Liver (tissue), 9 donors: ENCODE measurements around the gene DEFB113. TPM values are rescaled to one million over a fixed set of nuclear protein-coding genes. Genes with fewer than 3 reads are reported as not detected.

Experiments used
- DNase-seq: peaks from one replicate; pipeline ENCODE4 v3.0.0-alpha.2; 2017; ENCODE audit warnings: low spot score
- H3K27ac ChIP-seq, 2 donors: one replicate each; pipeline ENCODE4 v1.7.0; 2013; ENCODE audit warnings: inconsistent platforms in 2 of 2, low read length in 2 of 2, control low read depth in 1 of 2, low read depth in 1 of 2, mild to moderate bottlenecking in 1 of 2
- H3K27me3 ChIP-seq, 4 donors: one replicate each; pipeline versions ENCODE4 v1.6.1 to v1.7.0; 2013; ENCODE audit warnings: low read length in 3 of 4, inconsistent platforms in 1 of 4, mild to moderate bottlenecking in 1 of 4, moderate library complexity in 1 of 4; ENCODE audit not compliant: control insufficient read depth in 4 of 4, insufficient read depth in 4 of 4
- H3K36me3 ChIP-seq, 4 donors: one replicate each; pipeline versions ENCODE4 v1.6.1 to v1.7.0; 2013; ENCODE audit warnings: low read length in 3 of 4, mild to moderate bottlenecking in 3 of 4, low read depth in 1 of 4, moderate library complexity in 1 of 4; ENCODE audit not compliant: control insufficient read depth in 4 of 4, insufficient read depth in 3 of 4
- H3K4me1 ChIP-seq, 4 donors: one replicate each; pipeline versions ENCODE4 v1.6.1 to v1.7.0; 2013; ENCODE audit warnings: low read length in 3 of 4, mild to moderate bottlenecking in 3 of 4, moderate library complexity in 1 of 4; ENCODE audit not compliant: control insufficient read depth in 4 of 4, insufficient read depth in 4 of 4
- H3K4me3 ChIP-seq, 3 donors: one replicate each; pipeline versions ENCODE4 v1.6.1 to v1.7.0; 2013; ENCODE audit warnings: low read length in 3 of 3, control low read depth in 1 of 3, low read depth in 1 of 3, mild to moderate bottlenecking in 1 of 3
- H3K9ac ChIP-seq, 2 donors: one replicate each; pipeline ENCODE4 v1.7.0; 2013; ENCODE audit warnings: low read length in 2 of 2, mild to moderate bottlenecking in 2 of 2, moderate library complexity in 2 of 2, control low read depth in 1 of 2, low read depth in 1 of 2
- H3K9me3 ChIP-seq, 4 donors: one replicate each; pipeline versions ENCODE4 v1.6.1 to v1.7.0; 2013; ENCODE audit warnings: low read length in 3 of 4; ENCODE audit not compliant: control insufficient read depth in 4 of 4
- HNF4G ChIP-seq: IDR thresholded peaks from 2 replicates; pipeline ENCODE4 v1.6.1; 2016; ENCODE audit warnings: antibody characterized with exemption
- JUND ChIP-seq, 2 donors: IDR thresholded peaks; 2 replicates each; pipeline ENCODE4 v1.6.1; 2016; ENCODE audit warnings: antibody characterized with exemption in 2 of 2
- RAD21 ChIP-seq, 2 donors: IDR thresholded peaks; 2 replicates each; pipeline ENCODE4 v1.6.1; 2016; ENCODE audit warnings: antibody characterized with exemption in 2 of 2, mild to moderate bottlenecking in 2 of 2
- SP1 ChIP-seq: IDR thresholded peaks from 2 replicates; pipeline ENCODE4 v1.6.1; 2018; ENCODE audit warnings: antibody characterized with exemption, mild to moderate bottlenecking
- ZBTB33 ChIP-seq: IDR thresholded peaks from 2 replicates; pipeline ENCODE4 v1.6.1; 2016; ENCODE audit warnings: antibody characterized with exemption
- WGBS: extraction: QIAGEN DNeasy Blood & Tissue Kit; methylation state at CpG from one replicate; pipeline ENCODE4 v1.1.7; 2013; 5-methylcytosine and 5-hydroxymethylcytosine counted together
- polyA plus RNA-seq, 2 donors: library from polyadenylated mRNA; stranded (reverse) in 1 of 2; unstranded in 1 of 2; fragments of 200-250 nt in 1 of 2; fragments of >200 nt in 1 of 2; fragmentation: Nextera tagmentation in 1 of 2; extraction: Ambion mirVana in 1 of 2; gene quantifications; one replicate each; pipeline versions ENCODE4 v1.2.1 to v1.2.3, GENCODE V29; 2013 to 2015
- total RNA-seq, 2 donors: library from RNA; depleted of rRNA; stranded (reverse); fragments of >200 nt; gene quantifications; one replicate each; pipeline ENCODE4 v1.2.3, GENCODE V29; 2014
- donor health status: healthy.
- donor health status: healthy.
- donor health status: healthy.
- donor health status: healthy.
- donor health status: healthy.

The DEFB113 gene
- total and polyA plus RNA-seq, 4 donors: not detected

GRCh38 chr6:49918787-49919186 lies 50.6 kb downstream of the DEFB113 start:
- H3K27ac ChIP-seq: no peak overlapping the region

More at GRCh38 chr6:49918787-49919186, 50.6 kb downstream of the DEFB113 start:
- no peak for DNase-seq
- Histone ChIP-seq H3K4me3 (no peak overlapping the region), H3K4me1 (no peaks in the 10 kb centered on the region), H3K9ac (no peak overlapping the region), H3K9me3 (no peaks in the 10 kb centered on the region), H3K27me3 (no peaks in the 10 kb centered on the region), H3K36me3 (no peaks in the 10 kb centered on the region)
- TF ChIP-seq ZBTB33: no peak
- no peak for TF ChIP-seq SP1
- no peak for TF ChIP-seq RAD21 (IDR thresholded peaks at IDR 0.05)
- TF ChIP-seq HNF4G: no peak
- no peak for TF ChIP-seq JUND (IDR thresholded peaks at IDR 0.05)
- WGBS: 78% methylated on average over 2 of the region's 2 CpGs

Other genes with a start within 250 kb of the DEFB113 start
- gene CRISP3, start 225.2 kb downstream of the DEFB113 start, total RNA-seq: 1 to 10 TPM in 1 of 2 donors, under 1 TPM in 1; 0.08 to 1.1 TPM
- gene CRISP3, start 225.2 kb downstream of the DEFB113 start, polyA plus RNA-seq: under 1 TPM in 1 of 2 donors, not detected in 1; 0.33 TPM
- gene PGK2, start 182.3 kb downstream of the DEFB113 start, total RNA-seq: not detected
- not detected for gene PGK2, start 182.3 kb downstream of the DEFB113 start, polyA plus RNA-seq
- gene CRISP1, start 103.1 kb downstream of the DEFB113 start, total RNA-seq: not detected
- gene CRISP1, start 103.1 kb downstream of the DEFB113 start, polyA plus RNA-seq: not detected
- not detected for gene DEFB114, start 5.5 kb downstream of the DEFB113 start, total RNA-seq
- gene DEFB114, start 5.5 kb downstream of the DEFB113 start, polyA plus RNA-seq: not detected
- not detected for gene DEFB110, start 52.4 kb upstream of the DEFB113 start, total RNA-seq
- gene DEFB110, start 52.4 kb upstream of the DEFB113 start, polyA plus RNA-seq: not detected
- not detected for gene DEFB112, start 80.3 kb upstream of the DEFB113 start, total RNA-seq
- gene DEFB112, start 80.3 kb upstream of the DEFB113 start, polyA plus RNA-seq: not detected